Stimulated activated CD8-positive, alpha-beta memory T cell treated with anti-CD3 and anti-CD28 coated beads, Interleukin-15, amount 100 ng/mL, for 48 hours (primary cell): ENCODE results near the gene TAS2R4.
"Not testable (repeated sequence)": the region's sequence is repeated elsewhere in the genome, so short reads cannot be mapped to it uniquely, and the experiment has no call there.

ENCODE experiments used
- DNase-seq, 2 donors: peaks; one replicate each; pipeline ENCODE4 v3.0.0-alpha.2; 2020; ENCODE audit warnings: low read depth in 2 of 2

Gene TAS2R4

GRCh38 chr7:141822432-141822831 lies 46.0 kb downstream of the TAS2R4 start:
- not testable (repeated sequence) for DNase-seq
